ENCODE measurements around the gene ATXN3L. TPM values are rescaled to one million over a fixed set of nuclear protein-coding genes. Genes with fewer than 3 reads are reported as not detected.

ATXN3L gene
- total and polyA plus RNA-seq, 4 donors: not detected

- no peaks in the 10 kb centered on the region for H3K9me3 ChIP-seq (ENCODE audit: control insufficient read depth in 4 of 4, low read length in 3 of 4)
- no peak overlapping the region for H3K27ac ChIP-seq (ENCODE audit: low read depth in 1 of 2, low read length in 2 of 2)
- no peak overlapping the region for H3K9ac ChIP-seq (ENCODE audit: low read depth in 1 of 2, low read length in 2 of 2)
- H3K27me3 ChIP-seq (ENCODE audit: control insufficient read depth in 4 of 4, insufficient read depth in 4 of 4, low read length in 3 of 4): no peaks in the 10 kb centered on the region
- H3K36me3 ChIP-seq (ENCODE audit: control insufficient read depth in 4 of 4, insufficient read depth in 3 of 4, low read depth in 1 of 4, low read length in 3 of 4): no peaks in the 10 kb centered on the region
- no peak for TF ChIP-seq CTCF (IDR thresholded peaks at IDR 0.05; ENCODE audit: low read depth, low read length, missing input control)
- no peak for TF ChIP-seq HNF4G (IDR thresholded peaks at IDR 0.05)
- TF ChIP-seq ZBTB33 (IDR thresholded peaks at IDR 0.05): no peak
- no peak for TF ChIP-seq REST (IDR thresholded peaks at IDR 0.05)
- TF ChIP-seq JUND (IDR thresholded peaks at IDR 0.05): no peak
- TF ChIP-seq RAD21 (IDR thresholded peaks at IDR 0.05): peak in 1 of 2 donors; percentile 4
- TF ChIP-seq YY1 (IDR thresholded peaks at IDR 0.05): no peak
- no peaks in the 10 kb centered on the region for H3K4me1 ChIP-seq (ENCODE audit: control insufficient read depth in 4 of 4, insufficient read depth in 4 of 4, low read length in 3 of 4)
- 76% methylated on average over 1 of the region's 1 CpG for WGBS
- no peak overlapping the region for H3K4me3 ChIP-seq (ENCODE audit: low read depth in 1 of 3, low read length in 3 of 3)
- no peak for DNase-seq (ENCODE audit: low spot score)
These were observed 42.9 kb downstream of the ATXN3L start for GRCh38 chrX:13276991-13277390.

- Histone ChIP-seq H3K27ac (ENCODE audit: low read depth in 1 of 2, low read length in 2 of 2) (no peak overlapping the region), H3K9ac (ENCODE audit: low read depth in 1 of 2, low read length in 2 of 2) (no peak overlapping the region), H3K4me3 (ENCODE audit: low read depth in 1 of 3, low read length in 3 of 3) (no peak overlapping the region), H3K36me3 (ENCODE audit: control insufficient read depth in 4 of 4, insufficient read depth in 3 of 4, low read depth in 1 of 4, low read length in 3 of 4) (no peaks in the 10 kb centered on the region), H3K9me3 (ENCODE audit: control insufficient read depth in 4 of 4, low read length in 3 of 4) (no peaks in the 10 kb centered on the region), H3K27me3 (ENCODE audit: control insufficient read depth in 4 of 4, insufficient read depth in 4 of 4, low read length in 3 of 4) (no peaks in the 10 kb centered on the region), H3K4me1 (ENCODE audit: control insufficient read depth in 4 of 4, insufficient read depth in 4 of 4, low read length in 3 of 4) (no peaks in the 10 kb centered on the region)
- TF ChIP-seq GABPA (IDR thresholded peaks at IDR 0.05 in 1 of 2, conservative IDR thresholded peaks at IDR 0.05 in 1 of 2) (no peak), REST (IDR thresholded peaks at IDR 0.05) (no peak), HNF4A (conservative IDR thresholded peaks at IDR 0.05) (no peak), MAX (IDR thresholded peaks at IDR 0.05) (no peak), SP1 (IDR thresholded peaks at IDR 0.05) (no peak), YY1 (IDR thresholded peaks at IDR 0.05) (no peak), TAF1 (conservative IDR thresholded peaks at IDR 0.05) (no peak), ZBTB33 (IDR thresholded peaks at IDR 0.05) (no peak), RAD21 (IDR thresholded peaks at IDR 0.05) (no peak), FOXA2 (IDR thresholded peaks at IDR 0.05) (no peak), JUND (IDR thresholded peaks at IDR 0.05) (no peak), CTCF (IDR thresholded peaks at IDR 0.05; ENCODE audit: low read depth, low read length, missing input control) (no peak), FOXA1 (IDR thresholded peaks at IDR 0.05) (no peak), ATF3 (IDR thresholded peaks at IDR 0.05) (no peak)
- DNase-seq (ENCODE audit: low spot score): no peak
- WGBS: 100% methylated on average over 1 of the region's 1 CpG
These were observed 44.8 kb downstream of the ATXN3L start for GRCh38 chrX:13275031-13275430.

Data from liver (tissue), 9 donors.